ENCODE measurements around the gene FAM50A. TPM values are rescaled to one million over a fixed set of nuclear protein-coding genes. Genes with fewer than 3 reads are reported as not detected.

Gene FAM50A
- total RNA-seq, 1 experiment from 2014 or later = 53.8 TPM

DNA sequence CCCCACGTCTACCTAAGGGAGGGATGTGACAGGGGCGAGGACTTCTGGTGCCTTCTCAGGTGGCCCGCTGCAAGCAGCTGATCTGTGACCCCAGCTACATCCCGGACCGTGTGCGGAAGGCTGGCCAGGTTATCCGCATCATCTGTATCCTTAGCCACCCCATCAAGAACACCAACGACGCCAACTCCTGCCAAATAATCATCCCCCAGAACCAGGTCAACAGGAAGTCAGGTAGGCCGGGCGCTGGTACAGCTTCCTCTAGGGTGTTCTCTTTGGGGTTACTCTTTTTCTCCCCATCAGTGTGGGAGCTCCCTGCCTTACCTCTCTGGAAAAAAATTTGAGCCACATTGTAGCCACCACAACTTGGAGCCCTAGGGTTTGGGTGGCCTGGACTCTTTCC, 2.4 kb upstream of the FAM50A start:
- Histone ChIP-seq H3K9me2 (replicated peaks; ENCODE audit: low read length) (no peaks in the 10 kb centered on the region), H3K4me2 (ENCODE audit: low read length) (no peak overlapping the region), H3K36me3 (ENCODE audit: low read depth, low read length) (peaks cover 4% of the 10 kb centered on the region; the same call in 1 of the 2 replicates), H3K9me3 (ENCODE audit: low read length) (no peaks in the 10 kb centered on the region), H3K79me2 (ENCODE audit: low read length) (peaks cover 56% of the 10 kb centered on the region), H3K27me3 (ENCODE audit: low read length) (no peaks in the 10 kb centered on the region), H2AFZ (ENCODE audit: low read length) (no peak overlapping the region), H3K4me1 (ENCODE audit: insufficient read depth, low read length) (peaks cover 35% of the 10 kb centered on the region), H3K9ac (ENCODE audit: low read length) (no peak overlapping the region), H4K20me1 (ENCODE audit: low read length) (peaks cover 11% of the 10 kb centered on the region), H3K4me3 (ENCODE audit: low read length) (no peak overlapping the region), H3F3A (ENCODE audit: low read length, unreplicated experiment) (no peaks in the 10 kb centered on the region), H3K27ac (ENCODE audit: low read length) (no peak overlapping the region)
- ChIA-PET CTCF (no interaction called here), POLR2A (ENCODE audit: unreplicated experiment) (no interaction called here)
- intact Hi-C loops (cut with micrococcal nuclease) = loop anchor here (5.0 kb wide), 1 partner anchor 36 kb away; the partner anchor contains the start of gene LAGE3
- BruUV-seq (replicated peaks) = no TSS peak
- no peak for ATAC-seq
- no peak for DNase-seq
- TF ChIP-seq EZH2 (IDR thresholded peaks at IDR 0.05; ENCODE audit: low read length, unreplicated experiment) (no peak), EZH2phosphoT487 (IDR thresholded peaks at IDR 0.05; ENCODE audit: borderline replicate concordance, low read length) (no peak)
- TF ChIP-seq, protein P1, sequence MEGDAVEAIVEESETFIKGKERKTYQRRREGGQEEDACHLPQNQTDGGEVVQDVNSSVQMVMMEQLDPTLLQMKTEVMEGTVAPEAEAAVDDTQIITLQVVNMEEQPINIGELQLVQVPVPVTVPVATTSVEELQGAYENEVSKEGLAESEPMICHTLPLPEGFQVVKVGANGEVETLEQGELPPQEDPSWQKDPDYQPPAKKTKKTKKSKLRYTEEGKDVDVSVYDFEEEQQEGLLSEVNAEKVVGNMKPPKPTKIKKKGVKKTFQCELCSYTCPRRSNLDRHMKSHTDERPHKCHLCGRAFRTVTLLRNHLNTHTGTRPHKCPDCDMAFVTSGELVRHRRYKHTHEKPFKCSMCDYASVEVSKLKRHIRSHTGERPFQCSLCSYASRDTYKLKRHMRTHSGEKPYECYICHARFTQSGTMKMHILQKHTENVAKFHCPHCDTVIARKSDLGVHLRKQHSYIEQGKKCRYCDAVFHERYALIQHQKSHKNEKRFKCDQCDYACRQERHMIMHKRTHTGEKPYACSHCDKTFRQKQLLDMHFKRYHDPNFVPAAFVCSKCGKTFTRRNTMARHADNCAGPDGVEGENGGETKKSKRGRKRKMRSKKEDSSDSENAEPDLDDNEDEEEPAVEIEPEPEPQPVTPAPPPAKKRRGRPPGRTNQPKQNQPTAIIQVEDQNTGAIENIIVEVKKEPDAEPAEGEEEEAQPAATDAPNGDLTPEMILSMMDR (conservative IDR thresholded peaks at IDR 0.05; ENCODE audit: low read depth, low read length) = no peak

- Histone ChIP-seq H3F3A (ENCODE audit: low read length, unreplicated experiment) (no peaks in the 10 kb centered on the region), H4K20me1 (ENCODE audit: low read length) (peaks cover 11% of the 10 kb centered on the region), H3K4me2 (ENCODE audit: low read length) (no peak overlapping the region), H3K36me3 (ENCODE audit: low read depth, low read length) (peaks cover 4% of the 10 kb centered on the region; the same call in 1 of the 2 replicates), H3K9ac (ENCODE audit: low read length) (no peak overlapping the region), H3K27ac (ENCODE audit: low read length) (no peak overlapping the region), H2AFZ (ENCODE audit: low read length) (no peak overlapping the region), H3K79me2 (ENCODE audit: low read length) (peaks cover 54% of the 10 kb centered on the region), H3K9me3 (ENCODE audit: low read length) (no peaks in the 10 kb centered on the region), H3K27me3 (ENCODE audit: low read length) (no peaks in the 10 kb centered on the region), H3K9me2 (replicated peaks; ENCODE audit: low read length) (no peaks in the 10 kb centered on the region), H3K4me1 (ENCODE audit: insufficient read depth, low read length) (peaks cover 35% of the 10 kb centered on the region), H3K4me3 (ENCODE audit: low read length) (no peak overlapping the region)
- TF ChIP-seq EZH2 (IDR thresholded peaks at IDR 0.05; ENCODE audit: low read length, unreplicated experiment) (no peak), EZH2phosphoT487 (IDR thresholded peaks at IDR 0.05; ENCODE audit: borderline replicate concordance, low read length) (no peak)
- TF ChIP-seq, protein P1 (conservative IDR thresholded peaks at IDR 0.05; ENCODE audit: low read depth, low read length) = no peak
- CTCF ChIA-PET = no interaction called here
- POLR2A ChIA-PET (ENCODE audit: unreplicated experiment) = no interaction called here
- intact Hi-C loops (cut with micrococcal nuclease) = loop anchor here (5.0 kb wide), 1 partner anchor 35 kb away; the partner anchor contains the start of gene LAGE3
- TSS peak; percentile 28 for BruUV-seq (replicated peaks)
- ATAC-seq = no peak; the same call in 1 of the 2 replicates
- peak; percentile 74 for DNase-seq
Observed at GRCh38 chrX:154441984-154442707, 1.8 kb upstream of the FAM50A start.

GRCh38 chrX:154443479-154443910, 446 bp upstream of the FAM50A start:
- peak overlapping the region; percentile 80 for H3K4me2 ChIP-seq (ENCODE audit: low read length)
- H3K4me1 ChIP-seq (ENCODE audit: insufficient read depth, low read length) = peaks cover 28% of the 10 kb centered on the region
- BruUV-seq (replicated peaks) = no TSS peak
- no peaks in the 10 kb centered on the region for H3K9me3 ChIP-seq (ENCODE audit: low read length)
- H4K20me1 ChIP-seq (ENCODE audit: low read length) = 0 out of 2 replicates have a peak, but pooled peaks cover 4% of the 10 kb centered on the region
- ChIA-PET CTCF (no interaction called here), POLR2A (ENCODE audit: unreplicated experiment) (no interaction called here)
- no peaks in the 10 kb centered on the region for H3F3A ChIP-seq (ENCODE audit: low read length, unreplicated experiment)
- peak; percentile 5 for DNase-seq
- H3K79me2 ChIP-seq (ENCODE audit: low read length) = peaks cover 41% of the 10 kb centered on the region
- peak overlapping the region; percentile 60; the same call in 1 of the 2 replicates for H3K4me3 ChIP-seq (ENCODE audit: low read length)
- H3K9ac ChIP-seq (ENCODE audit: low read length) = 0 out of 2 replicates have a peak overlapping the region, but pooled peaks have one; percentile 25
- intact Hi-C loops (cut with micrococcal nuclease) = loop anchor here (5.0 kb wide), 1 partner anchor 34 kb away; the partner anchor contains the start of gene LAGE3
- H3K9me2 ChIP-seq (replicated peaks; ENCODE audit: low read length) = no peaks in the 10 kb centered on the region
- 0 out of 2 replicates have a peak overlapping the region, but pooled peaks have one; percentile 18 for H3K27ac ChIP-seq (ENCODE audit: low read length)
- peak; percentile 46 for ATAC-seq
- H3K27me3 ChIP-seq (ENCODE audit: low read length) = no peaks in the 10 kb centered on the region
- no peak overlapping the region for H2AFZ ChIP-seq (ENCODE audit: low read length)
- H3K36me3 ChIP-seq (ENCODE audit: low read depth, low read length) = peaks cover 4% of the 10 kb centered on the region; the same call in 1 of the 2 replicates
- no peak for TF ChIP-seq EZH2phosphoT487 (IDR thresholded peaks at IDR 0.05; ENCODE audit: borderline replicate concordance, low read length)
- no peak for TF ChIP-seq EZH2 (IDR thresholded peaks at IDR 0.05; ENCODE audit: low read length, unreplicated experiment)
- TF ChIP-seq, protein P1 (conservative IDR thresholded peaks at IDR 0.05; ENCODE audit: low read depth, low read length) = no peak

Measured in PC-3 (cell line).